Naive thymus-derived CD4-positive, alpha-beta T cell (primary cell): ENCODE measurements around the gene OSBPL5. TPM values are rescaled to one million over a fixed set of nuclear protein-coding genes. Genes with fewer than 3 reads are reported as not detected.

ENCODE experiments used
- ATAC-seq: fragments of 150-1000 bp; cut with Tn5 transposase; 2 replicates; pipeline ENCODE4 v1.10.0; 2021; ENCODE audit warnings: mild to moderate bottlenecking, moderate library complexity
- CTCF ChIA-PET: fragments of 350-600 bp; sonication (Branson Sonifier 250); formaldehyde crosslinking; loops from one replicate; lab custom pipeline; 2021; ENCODE audit warnings: antibody characterized with exemption; lab: Charles Lee
- POLR2A ChIA-PET: fragments of 350-600 bp; sonication (Branson Sonifier 250); formaldehyde crosslinking; loops from one replicate; lab custom pipeline; 2021; ENCODE audit warnings: antibody characterized with exemption, inconsistent platforms; lab: Charles Lee
- DNase-seq, 9 donors: peaks; one replicate each; pipeline versions ENCODE4 v3.0.0 to v3.0.0-alpha.2; 2020 to 2022; ENCODE audit warnings: mixed read lengths in 1 of 9
- H3K27ac ChIP-seq: one replicate; pipeline ENCODE4 v1.7.0; 2013; ENCODE audit warnings: mild to moderate bottlenecking, low read depth, low read length, moderate library complexity
- H3K27me3 ChIP-seq, 2 donors: one replicate each; pipeline ENCODE4 v1.7.0; 2013; ENCODE audit warnings: low read length in 2 of 2, mild to moderate bottlenecking in 2 of 2, moderate library complexity in 2 of 2; ENCODE audit not compliant: control insufficient read depth in 2 of 2, insufficient read depth in 2 of 2
- H3K36me3 ChIP-seq, 3 experiments: 1 replicate in 2 of 3; 2 replicates in 1 of 3; pipeline ENCODE4 v1.7.0; 2013; ENCODE audit warnings: low read length in 3 of 3, mild to moderate bottlenecking in 3 of 3, moderate library complexity in 1 of 3; ENCODE audit not compliant: insufficient read depth in 3 of 3, control insufficient read depth in 2 of 3
- H3K4me1 ChIP-seq, 2 donors: one replicate each; pipeline ENCODE4 v1.7.0; 2013; ENCODE audit warnings: low read length in 2 of 2, mild to moderate bottlenecking in 2 of 2, moderate library complexity in 1 of 2; ENCODE audit not compliant: control insufficient read depth in 2 of 2, insufficient read depth in 2 of 2
- H3K4me3 ChIP-seq: 2 replicates; pipeline ENCODE4 v1.7.0; 2013; ENCODE audit warnings: mild to moderate bottlenecking, low read length
- H3K9me3 ChIP-seq, 3 experiments: 1 replicate in 2 of 3; 2 replicates in 1 of 3; pipeline ENCODE4 v1.7.0; 2013; ENCODE audit warnings: low read length in 3 of 3; ENCODE audit not compliant: control insufficient read depth in 2 of 3
- H3K27ac Mint-ChIP-seq, 9 donors: one replicate each; pipeline ENCODE4 v1.8.0; 2020 to 2022; ENCODE audit warnings: mixed read lengths in 9 of 9, mild to moderate bottlenecking in 8 of 9, moderate library complexity in 5 of 9, inconsistent platforms in 2 of 9
- H3K27me3 Mint-ChIP-seq, 5 donors: one replicate each; pipeline ENCODE4 v1.8.0; 2021 to 2022; ENCODE audit warnings: mixed read lengths in 5 of 5, mild to moderate bottlenecking in 1 of 5
- H3K36me3 Mint-ChIP-seq, 5 donors: one replicate each; pipeline ENCODE4 v1.8.0; 2020 to 2022; ENCODE audit warnings: mixed read lengths in 5 of 5, mild to moderate bottlenecking in 3 of 5, inconsistent platforms in 1 of 5
- H3K4me1 Mint-ChIP-seq, 7 donors: one replicate each; pipeline ENCODE4 v1.8.0; 2020 to 2022; ENCODE audit warnings: mixed read lengths in 7 of 7, mild to moderate bottlenecking in 3 of 7, inconsistent platforms in 1 of 7
- H3K4me3 Mint-ChIP-seq, 10 donors: one replicate each; pipeline ENCODE4 v1.8.0; 2020 to 2022; ENCODE audit warnings: mild to moderate bottlenecking in 10 of 10, mixed read lengths in 10 of 10, moderate library complexity in 6 of 10, inconsistent platforms in 2 of 10
- H3K9me3 Mint-ChIP-seq, 11 donors: one replicate each; pipeline ENCODE4 v1.8.0; 2020 to 2022; ENCODE audit warnings: mixed read lengths in 11 of 11, mild to moderate bottlenecking in 4 of 11, inconsistent platforms in 1 of 11, moderate library complexity in 1 of 11
- intact Hi-C, 2 donors: fragments of 100-400 bp; cut with micrococcal nuclease; formaldehyde crosslinking; loops; one replicate each; pipeline ENCODE4 v1.15.1; 2023
- polyA plus RNA-seq, 2 donors: library from polyadenylated mRNA; unstranded; fragments of 300-500 nt; fragmentation: Illumina TruSeq; gene quantifications; one replicate each; pipeline ENCODE4 v1.2.3, GENCODE V29; 2021
- total RNA-seq, 6 experiments: library from RNA in 5 of 6; stranded (reverse) in 5 of 6; gene quantifications; 1 replicate in 5 of 6; 2 replicates in 1 of 6; pipeline ENCODE4 v1.2.3 and lab custom pipeline; 2021 to 2026

The OSBPL5 gene
- total and polyA plus RNA-seq, 7 experiments from 2014 or later: 0.51 to 76.7 (median 5.5) TPM

DNA sequence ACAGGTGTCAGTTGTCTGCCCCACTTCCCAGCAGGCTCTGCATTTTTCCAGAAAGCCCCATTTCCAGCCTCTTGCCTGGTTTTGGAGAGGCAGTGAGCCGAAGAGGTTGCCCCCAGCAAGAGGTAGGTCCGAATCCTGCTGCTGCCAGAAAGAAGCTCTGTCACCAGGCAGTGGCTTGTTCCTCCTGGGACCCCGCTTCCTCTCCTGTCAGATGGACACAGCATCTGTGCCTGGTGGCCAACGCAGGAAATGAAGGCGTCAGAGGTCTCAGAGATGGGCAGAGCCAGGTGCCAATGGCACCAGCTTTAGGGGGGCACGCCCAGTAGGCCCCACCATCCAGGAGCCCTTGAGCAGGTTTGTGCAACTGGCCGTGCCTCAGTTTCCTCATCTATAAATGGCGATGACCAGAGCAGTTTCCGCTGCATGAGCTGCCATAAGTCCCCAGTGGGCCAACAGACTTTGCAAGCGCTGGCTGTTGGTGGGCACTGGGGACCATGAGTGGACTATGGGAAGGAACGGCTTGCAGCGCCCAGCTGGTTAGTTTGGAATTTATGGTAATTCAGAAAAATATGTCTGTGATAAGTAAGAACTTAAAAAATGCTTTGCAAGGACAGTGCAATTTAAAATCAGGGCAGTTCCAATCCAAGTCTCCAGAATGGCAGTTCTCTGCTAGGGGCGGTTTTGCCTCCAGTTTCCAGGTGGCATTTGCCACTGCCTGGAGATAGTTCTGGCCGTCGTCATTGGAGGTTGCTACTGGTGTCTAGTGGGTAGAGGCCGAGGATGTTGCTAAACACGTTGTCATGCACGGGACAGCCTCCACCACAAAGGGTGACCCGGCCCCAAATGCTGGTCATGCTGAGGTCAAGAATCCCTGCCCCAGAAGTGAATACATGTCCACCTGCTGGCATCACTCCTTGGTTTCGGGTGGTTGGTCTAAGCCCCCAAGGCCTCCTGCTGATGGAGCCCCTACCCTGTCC lies 2.3 kb upstream of the OSBPL5 start:
- CTCF ChIA-PET: no interaction called here

DNA sequence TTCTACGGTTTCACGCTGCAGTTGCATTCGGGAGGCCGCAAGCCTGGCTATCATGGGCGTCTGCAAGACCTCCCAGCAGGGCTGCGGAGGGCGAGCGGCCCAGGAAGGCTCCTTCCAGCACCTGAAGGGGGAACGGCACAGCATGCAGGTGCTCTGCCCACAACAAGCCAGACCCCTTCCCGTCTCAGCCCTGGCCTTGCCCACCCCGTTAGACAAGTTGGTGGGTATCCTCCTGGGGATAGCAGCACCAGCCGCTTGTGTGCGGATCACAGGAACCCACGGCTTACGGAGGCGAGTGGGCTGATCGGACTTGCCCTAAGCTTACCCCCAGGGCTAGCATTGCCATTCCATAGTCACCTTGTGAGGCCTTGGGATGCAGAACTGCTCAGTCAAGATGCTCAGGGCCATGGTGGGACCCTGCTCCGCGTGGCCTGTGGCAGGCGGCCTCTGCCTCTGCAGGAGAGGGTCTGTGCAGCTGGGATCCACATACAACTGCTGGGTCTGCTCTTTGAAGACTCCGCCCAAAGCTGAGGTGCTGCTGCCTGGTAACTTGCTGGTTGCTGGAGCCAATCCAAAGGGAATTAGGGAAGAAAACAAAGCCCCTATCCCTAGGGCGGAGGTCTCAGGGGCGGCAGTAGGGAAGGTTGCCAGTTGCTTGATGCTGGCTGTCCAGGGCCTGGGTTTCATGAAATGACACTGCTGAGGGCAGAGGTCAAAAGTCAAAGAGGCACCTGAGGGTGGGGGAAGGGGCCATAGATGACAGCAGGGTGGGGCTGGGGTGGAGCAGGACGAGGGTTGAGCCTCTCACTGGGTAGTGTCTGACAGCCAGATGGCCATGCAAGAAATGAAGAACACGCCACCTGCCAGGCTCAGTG lies 1.4 kb upstream of the OSBPL5 start:
- H3K36me3 Mint-ChIP-seq: no peaks in the 10 kb centered on the region
- no peak for ATAC-seq
- H3K27me3 Mint-ChIP-seq: peaks cover 0 to 53% (median 13%) of the 10 kb centered on the region in 5 donors
- ChIA-PET POLR2A (no interaction called here), CTCF (no interaction called here)
- Histone ChIP-seq H3K4me3 (no peak overlapping the region), H3K27me3 (no peaks in the 10 kb centered on the region), H3K36me3 (no peaks in the 10 kb centered on the region), H3K4me1 (peaks cover 0 to 37% of the 10 kb centered on the region in 2 donors), H3K27ac (no peak overlapping the region), H3K9me3 (no peaks in the 10 kb centered on the region)
- H3K27ac Mint-ChIP-seq: no peak overlapping the region
- peak overlapping the region in 4 of 10 donors; percentile 9 to 93 (median 77) for H3K4me3 Mint-ChIP-seq
- DNase-seq: no peak
- intact Hi-C loops: no loop called here
- peaks cover 9 to 52% (median 42%) of the 10 kb centered on the region in 7 donors for H3K4me1 Mint-ChIP-seq
- no peaks in the 10 kb centered on the region for H3K9me3 Mint-ChIP-seq

More for the DNA sequence above, 2.3 kb upstream of the OSBPL5 start:
- Mint-ChIP-seq H3K27ac (no peak overlapping the region), H3K27me3 (peaks cover 0 to 45% (median 11%) of the 10 kb centered on the region in 5 donors), H3K4me3 (peak overlapping the region in 2 of 10 donors; percentile 71 to 93), H3K4me1 (peaks cover 9 to 53% (median 38%) of the 10 kb centered on the region in 7 donors), H3K9me3 (no peaks in the 10 kb centered on the region), H3K36me3 (no peaks in the 10 kb centered on the region)
- Histone ChIP-seq H3K27ac (no peak overlapping the region), H3K4me1 (peaks cover 0 to 37% of the 10 kb centered on the region in 2 donors), H3K36me3 (no peaks in the 10 kb centered on the region), H3K9me3 (no peaks in the 10 kb centered on the region), H3K27me3 (no peaks in the 10 kb centered on the region), H3K4me3 (no peak overlapping the region)
- DNase-seq: no peak
- POLR2A ChIA-PET: no interaction called here
- ATAC-seq: no peak
- intact Hi-C loops: no loop called here

DNA sequence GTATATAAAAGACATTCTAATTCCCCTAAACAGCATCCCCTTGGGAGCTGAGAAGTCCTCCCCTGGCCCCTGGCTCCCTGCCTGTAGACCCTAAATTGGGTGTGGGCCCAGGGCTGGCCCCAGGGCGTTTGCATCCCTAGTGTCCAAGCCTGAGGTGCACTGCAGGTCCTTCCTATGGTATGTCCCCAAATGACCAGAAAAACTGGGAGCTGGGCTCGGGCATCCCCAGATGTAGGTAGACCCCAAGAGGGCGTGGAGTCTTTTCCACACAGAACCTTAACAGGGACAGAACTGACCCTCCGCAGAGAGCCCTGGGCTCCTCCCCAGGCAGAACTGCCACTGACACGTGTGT lies 782 bp upstream of the OSBPL5 start:
- H3K27ac ChIP-seq: no peak overlapping the region
- peak overlapping the region; percentile 64 to 93 (median 83) for H3K4me3 Mint-ChIP-seq
- CTCF ChIA-PET: no interaction called here
- H3K9me3 Mint-ChIP-seq: no peaks in the 10 kb centered on the region
- H3K4me1 Mint-ChIP-seq: peaks cover 9 to 52% (median 44%) of the 10 kb centered on the region in 7 donors
- H3K36me3 Mint-ChIP-seq: no peaks in the 10 kb centered on the region
- POLR2A ChIA-PET: no interaction called here
- H3K36me3 ChIP-seq: no peaks in the 10 kb centered on the region
- peaks cover 0 to 59% (median 16%) of the 10 kb centered on the region in 5 donors for H3K27me3 Mint-ChIP-seq
- H3K4me1 ChIP-seq: peaks cover 0 to 37% of the 10 kb centered on the region in 2 donors
- no peaks in the 10 kb centered on the region for H3K9me3 ChIP-seq
- intact Hi-C loops: no loop called here
- DNase-seq (no peak), ATAC-seq (no peak)
- peak overlapping the region in 8 of 9 donors; percentile 13 to 77 (median 36) for H3K27ac Mint-ChIP-seq
- H3K27me3 ChIP-seq: no peaks in the 10 kb centered on the region
- peak overlapping the region; percentile 20 for H3K4me3 ChIP-seq

DNA sequence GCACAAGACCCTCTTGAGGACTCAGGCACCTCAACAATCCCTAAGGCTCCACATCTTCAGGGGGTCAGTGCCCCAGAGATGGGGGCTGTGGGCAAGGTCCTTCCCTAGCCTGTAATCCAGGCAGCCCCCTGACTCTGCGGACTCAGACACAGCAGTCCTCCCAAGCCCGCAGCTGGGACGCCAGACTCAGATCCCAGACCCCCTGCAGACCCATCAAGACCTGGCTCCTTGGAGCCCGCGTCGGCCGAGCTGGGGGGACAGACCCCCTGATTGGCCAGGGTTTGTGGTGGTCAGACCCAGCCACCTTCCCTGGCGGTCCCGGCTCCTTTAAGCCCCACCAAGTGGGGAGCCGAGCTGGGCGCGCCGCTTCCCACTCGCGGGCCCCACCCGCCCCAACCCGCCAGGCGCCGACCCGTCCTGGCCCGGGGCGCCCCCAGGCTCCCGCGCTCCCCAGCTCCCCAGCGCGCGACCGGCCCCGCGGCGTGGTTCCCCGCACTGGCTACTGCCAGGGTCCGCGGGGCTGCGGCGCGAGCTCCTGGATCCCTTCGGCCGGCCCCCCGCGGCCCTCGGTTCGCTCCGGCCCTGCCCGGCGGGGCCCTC lies 458 bp downstream of the OSBPL5 start:
- Histone ChIP-seq H3K4me3 (peak overlapping the region; percentile 48), H3K36me3 (no peaks in the 10 kb centered on the region), H3K27me3 (no peaks in the 10 kb centered on the region), H3K27ac (peak overlapping the region; percentile 45), H3K4me1 (peaks cover 0 to 30% of the 10 kb centered on the region in 2 donors), H3K9me3 (no peaks in the 10 kb centered on the region)
- Mint-ChIP-seq H3K27ac (no peak overlapping the region), H3K36me3 (no peaks in the 10 kb centered on the region), H3K9me3 (no peaks in the 10 kb centered on the region), H3K27me3 (peaks cover 0 to 62% (median 12%) of the 10 kb centered on the region in 5 donors), H3K4me1 (peaks cover 5 to 51% (median 41%) of the 10 kb centered on the region in 7 donors), H3K4me3 (peak overlapping the region in 9 of 10 donors; percentile 59 to 93 (median 74))
- CTCF ChIA-PET: no interaction called here
- POLR2A ChIA-PET: no interaction called here
- DNase-seq: no peak
- intact Hi-C loops: no loop called here
- ATAC-seq: peak; percentile 38

DNA sequence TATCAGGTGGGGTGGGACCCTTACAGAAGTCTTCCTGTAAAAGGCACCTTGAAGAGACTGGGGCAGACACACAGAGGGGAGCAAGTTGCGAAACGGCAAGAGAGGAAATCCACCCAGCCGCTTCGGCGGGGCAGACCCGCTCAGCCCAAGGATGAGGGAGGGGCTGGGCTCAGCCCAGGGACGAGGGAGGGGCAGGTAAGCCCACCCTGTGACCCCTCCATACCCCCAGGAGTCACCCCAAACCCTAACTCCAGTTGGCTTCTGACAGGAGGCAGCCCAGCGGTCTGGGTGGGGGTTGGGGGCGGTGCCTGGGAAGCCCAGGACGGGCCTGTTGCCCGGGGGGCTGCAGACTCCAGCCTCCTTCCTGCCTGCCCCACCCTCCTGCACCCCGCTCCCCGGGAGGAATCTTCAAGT lies 965 bp downstream of the OSBPL5 start:
- H3K4me3 Mint-ChIP-seq: peak overlapping the region; percentile 60 to 93 (median 82)
- DNase-seq: peak in 2 of 9 donors; percentile 8 to 11
- peaks cover 4 to 47% (median 38%) of the 10 kb centered on the region in 7 donors for H3K4me1 Mint-ChIP-seq
- H3K27ac Mint-ChIP-seq: peak overlapping the region in 6 of 9 donors; percentile 15 to 87 (median 66)
- POLR2A ChIA-PET: no interaction called here
- peaks cover 0 to 26% of the 10 kb centered on the region in 2 donors for H3K4me1 ChIP-seq
- no peaks in the 10 kb centered on the region for H3K9me3 Mint-ChIP-seq
- no peak for ATAC-seq
- CTCF ChIA-PET: no interaction called here
- H3K27ac ChIP-seq: peak overlapping the region; percentile 45
- H3K27me3 Mint-ChIP-seq: peaks cover 0 to 63% (median 11%) of the 10 kb centered on the region in 5 donors
- intact Hi-C loops: no loop called here
- no peaks in the 10 kb centered on the region for H3K27me3 ChIP-seq
- peak overlapping the region; percentile 48 for H3K4me3 ChIP-seq
- no peaks in the 10 kb centered on the region for H3K9me3 ChIP-seq
- no peaks in the 10 kb centered on the region for H3K36me3 Mint-ChIP-seq
- H3K36me3 ChIP-seq: no peaks in the 10 kb centered on the region
